Subcutaneous adipose tissue (tissue), 4 donors: ENCODE results near the gene CFI. TPM values are rescaled to one million over a fixed set of nuclear protein-coding genes. Genes with fewer than 3 reads are reported as not detected.

Source experiments
- total RNA-seq, 4 donors: library from RNA; depleted of rRNA; stranded (reverse); fragments of >200 nt; gene quantifications; one replicate each; pipeline ENCODE4 v1.1.0, GENCODE V29; 2016
- TF ChIP-seq, protein P1 (sequence below): fragments of 450-650 bp; IDR thresholded peaks from one replicate; pipeline ENCODE4 v1.5.1; 2016; ENCODE audit warnings: low read depth, mild to moderate bottlenecking, control low read depth, antibody characterized with exemption, moderate library complexity

The CFI gene
- total RNA-seq, 4 donors from 2014 or later: 13.4 to 37.7 (median 20.9) TPM

DNA sequence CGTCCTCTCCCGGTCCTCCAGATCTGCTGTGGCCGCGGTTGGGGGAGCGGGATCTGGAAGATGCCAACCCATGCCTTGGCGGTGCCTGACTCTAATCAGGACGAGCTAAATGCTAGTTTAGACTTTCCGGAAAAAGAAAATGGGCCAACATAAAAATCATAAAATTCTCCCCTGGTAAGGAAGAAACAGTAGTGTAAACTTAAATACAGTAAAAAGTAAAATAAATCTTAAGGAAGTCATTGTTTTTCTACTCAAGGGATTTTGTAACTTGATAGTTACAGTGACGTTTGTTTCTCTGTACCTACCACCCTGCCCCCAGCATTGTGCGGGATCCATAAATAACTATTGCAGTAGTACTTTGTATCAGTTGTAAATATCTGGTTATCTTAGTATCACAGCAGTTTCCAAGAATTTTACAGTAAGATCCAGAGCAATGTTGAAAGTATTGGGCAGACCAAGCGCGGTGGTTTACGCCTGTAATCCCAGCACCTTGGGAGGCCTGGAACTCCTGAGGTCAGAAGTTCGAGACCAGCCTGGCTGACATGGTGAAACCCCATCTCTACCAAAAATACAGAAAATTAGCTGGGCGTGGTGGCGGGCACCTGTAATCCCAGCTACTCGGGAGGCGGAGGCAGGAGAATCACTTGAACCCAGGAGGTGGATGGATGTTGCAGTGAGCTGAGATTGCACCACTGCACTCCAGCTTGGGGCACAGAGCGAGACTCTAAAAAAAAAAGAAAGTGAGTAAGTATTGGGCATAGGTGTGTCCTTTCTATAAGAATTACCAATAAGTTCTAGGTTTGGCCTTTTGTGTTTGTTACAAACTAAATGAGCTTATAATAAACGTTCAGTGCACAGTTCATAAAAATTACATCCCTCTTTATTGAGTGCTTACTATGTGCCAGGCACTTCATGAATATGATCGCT is 70.9 kb downstream of the CFI start:
- TF ChIP-seq, protein P1, sequence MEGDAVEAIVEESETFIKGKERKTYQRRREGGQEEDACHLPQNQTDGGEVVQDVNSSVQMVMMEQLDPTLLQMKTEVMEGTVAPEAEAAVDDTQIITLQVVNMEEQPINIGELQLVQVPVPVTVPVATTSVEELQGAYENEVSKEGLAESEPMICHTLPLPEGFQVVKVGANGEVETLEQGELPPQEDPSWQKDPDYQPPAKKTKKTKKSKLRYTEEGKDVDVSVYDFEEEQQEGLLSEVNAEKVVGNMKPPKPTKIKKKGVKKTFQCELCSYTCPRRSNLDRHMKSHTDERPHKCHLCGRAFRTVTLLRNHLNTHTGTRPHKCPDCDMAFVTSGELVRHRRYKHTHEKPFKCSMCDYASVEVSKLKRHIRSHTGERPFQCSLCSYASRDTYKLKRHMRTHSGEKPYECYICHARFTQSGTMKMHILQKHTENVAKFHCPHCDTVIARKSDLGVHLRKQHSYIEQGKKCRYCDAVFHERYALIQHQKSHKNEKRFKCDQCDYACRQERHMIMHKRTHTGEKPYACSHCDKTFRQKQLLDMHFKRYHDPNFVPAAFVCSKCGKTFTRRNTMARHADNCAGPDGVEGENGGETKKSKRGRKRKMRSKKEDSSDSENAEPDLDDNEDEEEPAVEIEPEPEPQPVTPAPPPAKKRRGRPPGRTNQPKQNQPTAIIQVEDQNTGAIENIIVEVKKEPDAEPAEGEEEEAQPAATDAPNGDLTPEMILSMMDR: no peak

DNA sequence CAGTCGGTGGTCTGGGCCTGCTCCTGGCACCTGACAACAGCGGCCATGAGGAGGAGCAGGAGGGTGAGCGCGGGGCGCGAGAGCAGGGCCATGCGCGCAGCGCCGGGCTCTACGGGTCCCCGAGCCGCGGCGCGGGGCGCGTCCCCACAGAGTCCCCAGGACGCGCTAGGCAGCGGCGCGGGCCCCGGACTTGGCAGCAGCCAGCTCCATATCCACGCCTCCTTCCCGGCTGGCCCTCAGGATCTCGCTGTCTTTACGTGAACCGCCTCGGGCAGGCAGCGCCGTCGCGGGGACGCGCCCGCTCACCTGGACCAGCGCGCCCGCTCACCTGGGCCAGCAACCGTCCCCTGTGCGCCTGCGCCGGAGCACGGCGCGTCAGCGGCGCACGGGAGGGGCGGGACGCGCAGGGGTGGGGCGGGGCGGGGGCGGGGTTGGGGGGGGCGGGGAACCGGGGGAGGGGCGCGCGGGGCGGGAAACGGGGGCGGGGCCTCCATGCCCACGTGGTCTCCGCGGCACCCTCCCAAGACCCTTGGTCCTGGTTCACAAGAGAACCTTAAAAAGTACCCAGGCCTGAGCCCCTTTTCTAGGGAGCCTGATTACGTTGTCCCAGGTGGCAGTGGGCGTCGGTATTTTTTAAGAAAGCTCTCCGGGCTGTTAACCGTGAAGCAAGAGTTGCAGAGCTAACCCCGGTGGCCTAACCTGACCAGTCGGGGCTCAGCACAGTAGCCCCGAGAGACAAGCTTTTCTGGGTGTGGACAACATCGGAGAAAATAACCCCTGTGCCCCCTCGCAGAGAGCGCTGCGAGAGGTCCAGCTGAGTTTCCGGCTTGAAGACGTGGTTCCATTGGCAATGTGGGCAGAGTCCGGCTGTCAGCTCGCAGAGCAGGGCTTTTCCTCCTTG is 71.8 kb downstream of the CFI start, which contains the start of gene PLA2G12A:
Gene PLA2G12A (minus strand): TSS at position 353 of the 901 bp plus-strand sequence. CDS start 261 bp downstream, at position 92.
- TF ChIP-seq, protein P1: no peak

DNA sequence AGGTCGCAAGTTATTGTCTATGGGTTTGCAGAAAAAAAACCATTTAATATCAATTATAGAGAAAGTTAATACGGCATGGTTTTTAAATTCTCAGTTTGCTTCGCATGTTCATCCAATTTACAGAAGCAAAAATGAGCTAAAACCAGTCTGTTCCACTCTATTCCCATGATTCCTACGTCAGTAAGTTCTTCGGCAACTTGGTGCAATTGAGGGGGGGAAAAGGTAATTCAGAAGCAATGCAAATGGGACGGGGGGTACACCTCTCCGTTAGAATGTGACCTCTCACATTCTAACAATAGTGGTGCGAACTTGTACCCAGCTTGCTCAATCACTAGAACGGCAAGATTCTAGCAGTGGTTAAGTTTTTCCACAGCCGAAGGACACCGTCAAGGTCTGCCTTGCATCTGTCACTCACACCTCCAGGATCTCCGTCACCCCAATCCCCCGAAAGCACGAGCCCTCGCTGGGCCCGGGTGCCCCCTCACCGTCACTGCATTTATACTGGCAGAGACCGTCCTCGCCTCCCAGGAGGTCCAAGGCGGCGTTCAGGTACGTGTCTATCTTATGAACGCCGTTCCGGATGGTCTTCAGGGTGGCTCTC is 72.6 kb downstream of the CFI start:
- TF ChIP-seq, protein P1: no peak

DNA sequence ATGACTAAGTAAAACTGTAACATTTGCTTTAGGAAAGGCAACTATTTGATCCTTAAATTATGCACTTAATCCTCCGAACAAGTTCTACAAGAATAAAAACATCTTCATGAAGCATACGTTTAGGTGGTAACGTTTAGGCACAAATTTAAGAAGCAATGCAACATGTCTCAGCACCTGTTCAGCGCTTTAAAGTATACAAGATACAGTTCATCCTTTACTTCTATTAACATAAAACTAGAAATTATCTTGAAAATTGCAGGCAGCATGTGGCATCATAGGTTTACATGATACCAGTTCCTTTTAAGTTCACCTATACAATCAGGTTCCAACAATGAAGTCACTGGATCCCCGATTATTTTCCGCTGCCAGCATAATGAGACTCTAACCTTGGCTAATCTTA is 73.4 kb downstream of the CFI start:
- TF ChIP-seq, protein P1: no peak

DNA sequence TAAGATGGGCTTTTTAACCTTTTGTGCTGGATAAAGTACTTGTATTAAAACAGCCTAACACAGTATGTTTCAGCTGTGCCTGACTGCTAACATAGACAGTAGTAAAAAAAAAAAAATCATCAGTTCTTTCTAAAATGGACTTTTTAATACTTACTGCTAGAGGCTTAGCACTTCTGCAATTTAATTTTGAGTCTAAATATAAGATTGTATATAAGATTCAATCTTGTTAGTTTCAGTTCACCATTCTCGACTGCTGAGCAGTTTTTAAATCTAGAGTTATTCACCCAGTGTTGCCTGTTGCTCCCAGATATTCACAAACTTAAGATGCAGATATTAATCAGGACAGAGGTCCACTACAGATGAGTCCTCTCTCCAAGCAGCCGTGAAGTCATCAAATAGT is 78.7 kb downstream of the CFI start:
- TF ChIP-seq, protein P1: no peak

DNA sequence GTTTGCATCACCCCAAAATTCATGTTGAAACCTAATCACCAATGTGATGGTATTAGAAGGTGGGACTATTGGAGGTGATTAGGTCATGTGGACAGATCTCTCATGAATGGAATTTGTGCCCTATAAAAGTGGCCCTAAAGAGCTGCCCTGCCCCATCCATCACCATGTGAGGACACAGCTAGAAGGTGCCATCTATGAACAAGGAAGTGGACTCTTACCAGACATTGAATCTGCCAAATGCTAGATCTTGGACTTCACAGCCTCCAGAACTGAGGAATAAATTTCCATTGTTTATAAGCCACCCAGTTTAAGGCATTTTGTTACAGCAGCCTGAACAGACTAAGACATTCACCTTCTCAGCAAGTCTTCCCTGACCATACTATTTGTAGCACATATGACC is 79.4 kb downstream of the CFI start:
- TF ChIP-seq, protein P1: no peak

DNA sequence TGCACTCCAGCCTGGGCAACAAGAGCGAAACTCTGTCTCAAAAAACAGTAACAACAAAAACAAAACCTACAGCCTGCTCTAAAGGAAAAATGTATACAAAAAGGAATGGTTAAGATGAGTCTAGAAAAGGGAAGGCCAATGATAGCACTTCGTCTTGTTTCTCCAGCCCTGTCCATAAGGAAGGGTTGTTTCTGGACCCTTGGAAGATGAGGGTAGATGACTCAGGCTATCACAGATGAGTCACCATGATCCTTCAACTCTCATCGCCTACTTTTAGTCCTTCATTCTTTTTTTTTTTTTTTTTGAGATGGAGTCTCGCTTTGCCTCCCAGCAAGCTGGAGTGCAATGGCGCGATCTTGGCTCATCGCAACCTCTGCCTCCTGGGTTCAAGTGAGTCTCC is 80.8 kb downstream of the CFI start:
- TF ChIP-seq, protein P1: no peak
